ENCODE results near the gene MAMDC4. TPM values are rescaled to one million over a fixed set of nuclear protein-coding genes. Genes with fewer than 3 reads are reported as not detected.

Gene MAMDC4
- total and polyA plus RNA-seq, 8 donors = 1.1 to 317 (median 4.5) TPM

DNA sequence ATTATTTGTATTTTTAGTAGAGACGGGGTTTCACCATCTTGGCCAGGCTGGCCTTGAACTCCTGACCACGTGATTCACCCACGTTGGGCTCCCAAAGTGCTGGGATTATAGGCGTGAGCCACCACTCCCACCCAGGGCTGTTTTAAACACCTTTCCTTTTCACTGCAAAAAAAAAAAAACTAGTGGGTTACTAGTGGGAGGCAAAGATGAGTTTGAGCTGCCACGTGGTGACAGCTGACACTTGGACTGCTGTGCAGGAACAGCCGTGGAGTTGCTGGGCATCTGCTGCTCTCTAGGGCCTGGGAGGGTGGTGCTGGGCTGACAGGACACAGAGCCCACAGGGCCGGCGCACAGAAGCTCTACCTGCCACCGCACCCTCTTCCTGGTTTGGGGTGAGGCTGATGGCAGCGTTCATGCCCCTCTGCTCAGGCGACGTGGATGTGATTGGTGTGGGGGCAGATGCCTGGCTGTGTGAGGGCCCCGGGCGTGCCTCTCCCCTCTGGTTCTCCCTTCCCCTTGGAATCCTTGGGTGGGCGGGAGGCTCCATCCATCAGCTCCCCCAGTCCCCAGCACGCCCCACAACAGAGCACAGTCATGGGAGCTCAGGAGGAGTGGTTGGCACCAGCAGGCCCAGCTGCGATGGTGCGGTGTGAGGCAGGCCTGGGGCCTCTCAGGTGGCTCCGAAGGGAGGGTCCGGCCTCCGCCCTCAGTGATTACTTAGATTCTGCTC lies 27.5 kb upstream of the MAMDC4 start:
- H3K27me3 ChIP-seq = no peaks in the 10 kb centered on the region
- 89 to 93% (median 92%) methylated on average over 13 to 21 of the region's 21 CpGs for WGBS, 5 donors
- no peaks in the 10 kb centered on the region for H3K9me3 ChIP-seq
- H3K4me1 ChIP-seq = peaks cover 13 to 16% (median 14%) of the 10 kb centered on the region in 4 donors
- intact Hi-C loops (cut with DNase I; ENCODE audit: low total_unique reads) = no loop called here
- no peak overlapping the region for H3K27ac ChIP-seq
- H3K36me3 ChIP-seq = peaks cover 52 to 67% (median 65%) of the 10 kb centered on the region in 4 donors
- no peak overlapping the region for H3K4me3 ChIP-seq
- no peak for TF ChIP-seq EP300 (IDR thresholded peaks at IDR 0.05)
- TF ChIP-seq, protein P1, sequence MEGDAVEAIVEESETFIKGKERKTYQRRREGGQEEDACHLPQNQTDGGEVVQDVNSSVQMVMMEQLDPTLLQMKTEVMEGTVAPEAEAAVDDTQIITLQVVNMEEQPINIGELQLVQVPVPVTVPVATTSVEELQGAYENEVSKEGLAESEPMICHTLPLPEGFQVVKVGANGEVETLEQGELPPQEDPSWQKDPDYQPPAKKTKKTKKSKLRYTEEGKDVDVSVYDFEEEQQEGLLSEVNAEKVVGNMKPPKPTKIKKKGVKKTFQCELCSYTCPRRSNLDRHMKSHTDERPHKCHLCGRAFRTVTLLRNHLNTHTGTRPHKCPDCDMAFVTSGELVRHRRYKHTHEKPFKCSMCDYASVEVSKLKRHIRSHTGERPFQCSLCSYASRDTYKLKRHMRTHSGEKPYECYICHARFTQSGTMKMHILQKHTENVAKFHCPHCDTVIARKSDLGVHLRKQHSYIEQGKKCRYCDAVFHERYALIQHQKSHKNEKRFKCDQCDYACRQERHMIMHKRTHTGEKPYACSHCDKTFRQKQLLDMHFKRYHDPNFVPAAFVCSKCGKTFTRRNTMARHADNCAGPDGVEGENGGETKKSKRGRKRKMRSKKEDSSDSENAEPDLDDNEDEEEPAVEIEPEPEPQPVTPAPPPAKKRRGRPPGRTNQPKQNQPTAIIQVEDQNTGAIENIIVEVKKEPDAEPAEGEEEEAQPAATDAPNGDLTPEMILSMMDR (IDR thresholded peaks at IDR 0.05) = no peak
- DNase-seq = no peak

DNA sequence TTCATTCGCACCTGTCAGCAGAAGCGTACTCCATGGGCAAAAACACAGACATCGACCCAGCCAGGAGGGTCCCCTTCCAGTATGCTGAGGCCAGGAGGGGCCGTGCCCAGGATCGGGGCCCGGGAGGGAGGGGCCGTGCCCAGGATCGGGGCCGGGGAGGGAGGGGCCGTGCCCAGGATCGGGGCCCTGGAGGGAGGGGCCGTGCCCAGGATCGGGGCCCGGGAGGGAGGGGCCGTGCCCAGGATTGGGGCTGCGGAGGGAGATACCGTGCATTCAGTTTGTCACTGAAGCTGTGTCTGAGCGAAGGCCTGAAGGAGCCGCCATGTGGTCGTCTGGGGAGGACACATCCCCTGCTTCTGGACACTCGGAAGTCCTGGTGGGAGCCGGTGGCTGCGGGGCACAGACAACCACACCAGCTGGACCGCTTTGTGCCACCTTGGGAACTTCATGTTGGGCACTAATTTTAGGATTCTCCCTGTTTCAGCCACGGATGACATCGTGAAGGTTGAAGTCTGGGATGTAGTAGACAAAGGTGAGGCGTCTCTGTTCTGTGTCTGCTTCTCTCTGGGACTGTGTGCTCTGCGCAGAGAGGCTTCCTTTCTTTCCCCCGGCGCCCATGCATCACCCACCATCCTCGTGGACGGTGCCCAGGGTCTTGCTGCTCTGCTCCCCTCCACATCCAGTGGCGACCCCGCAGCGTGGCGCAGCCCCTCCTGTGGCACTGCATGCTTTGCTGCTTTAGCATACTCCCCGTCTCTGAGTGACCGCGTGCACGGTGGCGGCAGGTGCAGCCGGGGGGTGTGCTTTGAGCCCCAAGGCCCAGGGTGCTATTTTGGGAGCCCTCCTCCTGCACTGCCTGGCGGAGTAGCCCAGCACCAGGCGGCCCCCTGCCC lies 26.6 kb upstream of the MAMDC4 start:
- Histone ChIP-seq H3K27me3 (no peaks in the 10 kb centered on the region), H3K4me1 (peaks cover 13 to 16% (median 13%) of the 10 kb centered on the region in 4 donors), H3K36me3 (peaks cover 60 to 76% (median 74%) of the 10 kb centered on the region in 4 donors), H3K27ac (no peak overlapping the region), H3K4me3 (no peak overlapping the region), H3K9me3 (no peaks in the 10 kb centered on the region)
- WGBS, 5 donors = 91 to 94% (median 92%) methylated on average over 36 to 44 of the region's 44 CpGs
- TF ChIP-seq POLR2AphosphoS5 (IDR thresholded peaks at IDR 0.05) (no peak), EP300 (IDR thresholded peaks at IDR 0.05) (no peak), POLR2A (IDR thresholded peaks at IDR 0.05) (no peak)
- TF ChIP-seq, protein P1 (IDR thresholded peaks at IDR 0.05) = no peak
- DNase-seq = no peak
- intact Hi-C loops (cut with DNase I; ENCODE audit: low total_unique reads) = no loop called here

DNA sequence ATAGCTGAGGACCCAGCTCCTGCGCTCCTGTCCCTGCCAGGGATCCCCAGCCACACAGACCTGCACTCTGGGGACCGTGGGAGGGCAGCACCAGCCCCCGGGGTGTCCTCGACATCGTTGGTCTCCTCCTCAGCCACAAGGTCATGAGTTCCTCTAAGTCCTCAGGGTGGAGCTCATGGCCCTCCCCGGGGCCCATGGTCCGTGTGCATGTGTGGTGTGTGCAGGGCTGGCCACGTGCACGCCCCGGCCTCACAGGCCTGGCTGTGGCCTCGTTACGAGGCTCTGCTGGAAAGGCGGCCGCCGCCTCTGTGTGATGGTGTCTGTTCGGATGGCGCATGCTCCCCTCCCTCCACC lies 26.0 kb upstream of the MAMDC4 start:
- Histone ChIP-seq H3K36me3 (peaks cover 62 to 82% (median 80%) of the 10 kb centered on the region in 4 donors), H3K27ac (no peak overlapping the region), H3K4me3 (no peak overlapping the region), H3K4me1 (peaks cover 8 to 10% (median 8%) of the 10 kb centered on the region in 4 donors), H3K9me3 (no peaks in the 10 kb centered on the region), H3K27me3 (no peaks in the 10 kb centered on the region)
- TF ChIP-seq EP300 (IDR thresholded peaks at IDR 0.05) (no peak), POLR2AphosphoS5 (IDR thresholded peaks at IDR 0.05) (no peak), POLR2A (IDR thresholded peaks at IDR 0.05) (no peak)
- TF ChIP-seq, protein P1 (IDR thresholded peaks at IDR 0.05) = no peak
- no peak for DNase-seq
- intact Hi-C loops (cut with DNase I; ENCODE audit: low total_unique reads) = no loop called here
- 93 to 96% (median 94%) methylated on average over 12 to 17 of the region's 17 CpGs for WGBS, 5 donors

DNA sequence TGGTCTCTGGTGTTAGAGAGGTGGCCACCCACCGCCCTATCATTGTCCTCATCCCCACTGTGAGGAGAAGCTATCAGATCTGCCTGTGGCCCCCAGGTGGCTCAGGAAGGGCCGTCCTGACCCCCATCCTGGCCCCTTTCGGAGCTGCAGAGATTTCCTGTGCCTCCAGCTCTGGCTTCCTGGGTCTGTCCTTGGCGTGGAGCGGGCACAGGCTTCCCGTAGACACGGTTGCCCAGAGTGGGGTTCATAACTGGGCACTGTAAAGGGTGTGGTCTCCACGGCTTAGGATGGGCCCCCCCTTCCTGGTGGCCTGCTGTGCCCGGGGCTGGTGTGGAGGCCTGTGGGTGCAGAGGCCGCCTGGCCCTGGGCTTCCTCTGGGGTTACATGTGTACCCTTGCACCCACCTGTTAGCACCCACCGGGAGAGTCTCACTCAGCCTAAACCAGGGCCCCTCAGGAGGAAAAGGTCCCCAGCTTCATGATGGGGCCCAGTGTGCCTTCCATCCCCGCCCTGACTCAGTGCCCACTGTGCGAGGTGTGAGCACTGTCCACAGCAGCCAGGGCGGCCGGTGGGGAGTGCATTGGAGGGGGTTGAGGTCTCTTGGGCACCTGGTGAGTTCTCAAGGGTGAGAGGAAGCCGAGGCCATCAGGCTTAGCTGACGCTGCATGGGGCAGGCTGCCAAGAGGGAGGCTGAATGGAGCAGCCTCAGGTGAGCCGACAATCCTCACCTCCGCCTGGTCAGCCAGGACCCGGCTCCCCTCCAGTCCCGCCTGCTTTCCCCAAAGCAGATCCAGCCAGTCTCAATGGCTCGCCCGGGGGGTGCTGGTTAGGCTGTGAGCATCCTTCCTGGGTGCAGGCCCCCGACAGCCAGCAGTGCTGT lies 25.2 kb upstream of the MAMDC4 start:
- no peak overlapping the region for H3K4me3 ChIP-seq
- H3K4me1 ChIP-seq = peaks cover 0 to 2% (median under 1%) of the 10 kb centered on the region in 4 donors
- H3K36me3 ChIP-seq = peaks cover 69 to 90% (median 88%) of the 10 kb centered on the region in 4 donors
- no peak overlapping the region for H3K27ac ChIP-seq
- intact Hi-C loops (cut with DNase I; ENCODE audit: low total_unique reads) = no loop called here
- DNase-seq = peak in 1 of 2 donors; percentile 72
- 87 to 90% (median 89%) methylated on average over 20 to 24 of the region's 24 CpGs for WGBS, 5 donors
- H3K9me3 ChIP-seq = no peaks in the 10 kb centered on the region
- no peaks in the 10 kb centered on the region for H3K27me3 ChIP-seq
- TF ChIP-seq, protein P1 (IDR thresholded peaks at IDR 0.05) = no peak
- no peak for TF ChIP-seq EP300 (IDR thresholded peaks at IDR 0.05)
